CD4-positive, alpha-beta T cell treated with Interleukin-4 for 4 hours (primary cell): ENCODE measurements around the gene SPRED2.

Experiments used
- DNase-seq: peaks from one replicate; pipeline ENCODE4 v3.0.0-alpha.2; 2020

Gene SPRED2

GRCh38 chr2:65300134-65300760, 132.2 kb downstream of the SPRED2 start:
- no peak for DNase-seq

- DNase-seq = peak; percentile 16
Measured at GRCh38 chr2:65299246-65299645, 133.2 kb downstream of the SPRED2 start.

GRCh38 chr2:65298089-65298488, 134.3 kb downstream of the SPRED2 start:
- DNase-seq = no peak

GRCh38 chr2:65297544-65297943, 134.9 kb downstream of the SPRED2 start:
- no peak for DNase-seq

GRCh38 chr2:65296971-65297370, 135.4 kb downstream of the SPRED2 start:
- no peak for DNase-seq

- DNase-seq = no peak
Measured at GRCh38 chr2:65294701-65295100, 137.7 kb downstream of the SPRED2 start.

- DNase-seq = no peak
Measured at GRCh38 chr2:65294136-65294535, 138.3 kb downstream of the SPRED2 start.

- no peak for DNase-seq
Measured at GRCh38 chr2:65293376-65293775, 139.0 kb downstream of the SPRED2 start.

GRCh38 chr2:65292461-65293011, 139.9 kb downstream of the SPRED2 start:
- DNase-seq = no peak

- DNase-seq = no peak
Measured at GRCh38 chr2:65292106-65292400, 140.3 kb downstream of the SPRED2 start.

- no peak for DNase-seq
Measured at GRCh38 chr2:65291216-65292105, 140.9 kb downstream of the SPRED2 start.

- no peak for DNase-seq
Measured at GRCh38 chr2:65287364-65287763, 145.0 kb downstream of the SPRED2 start.

GRCh38 chr2:65282477-65283053, 149.8 kb downstream of the SPRED2 start:
- no peak for DNase-seq

- no peak for DNase-seq
Measured at GRCh38 chr2:65281627-65282351, 150.6 kb downstream of the SPRED2 start.

- no peak for DNase-seq
Measured at GRCh38 chr2:65279756-65280155, 152.6 kb downstream of the SPRED2 start.

GRCh38 chr2:65278531-65278981, 153.8 kb downstream of the SPRED2 start:
- DNase-seq = no peak

- DNase-seq = no peak
Measured at GRCh38 chr2:65277791-65278483, 154.5 kb downstream of the SPRED2 start.

GRCh38 chr2:65277118-65277517, 155.3 kb downstream of the SPRED2 start:
- no peak for DNase-seq

GRCh38 chr2:65276609-65277008, 155.8 kb downstream of the SPRED2 start:
- no peak for DNase-seq

- no peak for DNase-seq
Measured at GRCh38 chr2:65275141-65275915, 157.1 kb downstream of the SPRED2 start.

GRCh38 chr2:65273344-65273743, 159.1 kb downstream of the SPRED2 start:
- DNase-seq = no peak

- no peak for DNase-seq
Measured at GRCh38 chr2:65268957-65269356, 163.4 kb downstream of the SPRED2 start.
